ENCODE results near the gene CALHM6. TPM values are rescaled to one million over a fixed set of nuclear protein-coding genes. Genes with fewer than 3 reads are reported as not detected.

CALHM6 gene
- total and polyA plus RNA-seq, 9 of the 15 experiments (the other 6 are each of a cell fraction or from before 2014, with no cell fraction given): 0.24 TPM; not detected in 8

DNA sequence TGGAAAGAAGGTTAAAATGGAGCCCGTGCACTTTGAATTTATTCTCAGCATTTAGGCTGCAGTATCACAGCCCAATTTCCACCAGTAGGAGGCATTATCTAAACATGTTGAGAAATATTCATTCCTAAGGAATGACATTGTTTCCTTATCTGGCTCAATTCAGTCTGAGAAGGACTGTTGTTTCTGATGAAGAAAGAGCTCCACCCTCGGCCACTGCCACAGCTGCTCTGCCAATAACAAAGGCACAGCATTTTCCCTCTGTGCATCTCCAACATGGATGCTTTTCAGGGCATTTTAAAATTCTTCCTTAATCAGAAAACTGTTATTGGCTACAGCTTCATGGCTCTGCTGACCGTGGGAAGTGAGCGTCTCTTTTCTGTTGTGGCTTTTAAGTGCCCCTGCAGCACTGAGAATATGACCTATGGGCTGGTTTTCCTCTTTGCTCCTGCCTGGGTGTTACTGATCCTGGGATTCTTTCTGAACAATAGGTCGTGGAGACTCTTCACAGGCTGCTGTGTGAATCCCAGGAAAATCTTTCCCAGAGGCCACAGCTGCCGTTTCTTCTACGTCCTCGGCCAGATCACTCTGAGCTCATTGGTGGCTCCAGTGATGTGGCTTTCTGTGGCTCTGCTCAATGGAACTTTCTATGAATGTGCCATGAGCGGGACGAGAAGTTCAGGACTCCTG, 50.4 kb downstream of the CALHM6 start, which contains the start of gene CALHM5 (continued):
- TF ChIP-seq, protein P1, sequence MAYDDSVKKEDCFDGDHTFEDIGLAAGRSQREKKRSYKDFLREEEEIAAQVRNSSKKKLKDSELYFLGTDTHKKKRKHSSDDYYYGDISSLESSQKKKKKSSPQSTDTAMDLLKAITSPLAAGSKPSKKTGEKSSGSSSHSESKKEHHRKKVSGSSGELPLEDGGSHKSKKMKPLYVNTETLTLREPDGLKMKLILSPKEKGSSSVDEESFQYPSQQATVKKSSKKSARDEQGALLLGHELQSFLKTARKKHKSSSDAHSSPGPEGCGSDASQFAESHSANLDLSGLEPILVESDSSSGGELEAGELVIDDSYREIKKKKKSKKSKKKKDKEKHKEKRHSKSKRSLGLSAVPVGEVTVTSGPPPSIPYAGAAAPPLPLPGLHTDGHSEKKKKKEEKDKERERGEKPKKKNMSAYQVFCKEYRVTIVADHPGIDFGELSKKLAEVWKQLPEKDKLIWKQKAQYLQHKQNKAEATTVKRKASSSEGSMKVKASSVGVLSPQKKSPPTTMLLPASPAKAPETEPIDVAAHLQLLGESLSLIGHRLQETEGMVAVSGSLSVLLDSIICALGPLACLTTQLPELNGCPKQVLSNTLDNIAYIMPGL (CRISPR knock-in tag; IDR thresholded peaks at IDR 0.05): no peak
- TF ChIP-seq, protein P2, sequence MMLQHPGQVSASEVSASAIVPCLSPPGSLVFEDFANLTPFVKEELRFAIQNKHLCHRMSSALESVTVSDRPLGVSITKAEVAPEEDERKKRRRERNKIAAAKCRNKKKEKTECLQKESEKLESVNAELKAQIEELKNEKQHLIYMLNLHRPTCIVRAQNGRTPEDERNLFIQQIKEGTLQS (IDR thresholded peaks at IDR 0.05): peak; percentile 65
- TF ChIP-seq, protein P2 (CRISPR knock-in tag; conservative IDR thresholded peaks at IDR 0.05): no peak
- TF ChIP-seq FOXO4 (CRISPR knock-in tag; IDR thresholded peaks at IDR 0.05): no peak
- TF ChIP-seq BDP1 (IDR thresholded peaks at IDR 0.05; ENCODE audit: insufficient read depth, insufficient read length): no peak
- no peak for TF ChIP-seq U2AF2 (optimal IDR thresholded peaks at IDR 0.05; ENCODE audit: low read depth, low read length)
- peak; percentile 8 for TF ChIP-seq DACH1 (IDR thresholded peaks at IDR 0.05; ENCODE audit: partially characterized antibody)
- peak; percentile 74 to 85 for TF ChIP-seq RAD21 (CRISPR knock-in tag; conservative IDR thresholded peaks at IDR 0.05 in 1 of 2, IDR thresholded peaks at IDR 0.05 in 1 of 2)
- no peak for TF ChIP-seq THAP12 (CRISPR knock-in tag; IDR thresholded peaks at IDR 0.05)
- 0 out of 2 replicates have a peak, but pooled peaks have one; percentile 31 for TF ChIP-seq SP1 (CRISPR knock-in tag; IDR thresholded peaks at IDR 0.05)
- no peak for TF ChIP-seq PHTF2 (CRISPR knock-in tag; IDR thresholded peaks at IDR 0.05)
- TF ChIP-seq, protein P3, sequence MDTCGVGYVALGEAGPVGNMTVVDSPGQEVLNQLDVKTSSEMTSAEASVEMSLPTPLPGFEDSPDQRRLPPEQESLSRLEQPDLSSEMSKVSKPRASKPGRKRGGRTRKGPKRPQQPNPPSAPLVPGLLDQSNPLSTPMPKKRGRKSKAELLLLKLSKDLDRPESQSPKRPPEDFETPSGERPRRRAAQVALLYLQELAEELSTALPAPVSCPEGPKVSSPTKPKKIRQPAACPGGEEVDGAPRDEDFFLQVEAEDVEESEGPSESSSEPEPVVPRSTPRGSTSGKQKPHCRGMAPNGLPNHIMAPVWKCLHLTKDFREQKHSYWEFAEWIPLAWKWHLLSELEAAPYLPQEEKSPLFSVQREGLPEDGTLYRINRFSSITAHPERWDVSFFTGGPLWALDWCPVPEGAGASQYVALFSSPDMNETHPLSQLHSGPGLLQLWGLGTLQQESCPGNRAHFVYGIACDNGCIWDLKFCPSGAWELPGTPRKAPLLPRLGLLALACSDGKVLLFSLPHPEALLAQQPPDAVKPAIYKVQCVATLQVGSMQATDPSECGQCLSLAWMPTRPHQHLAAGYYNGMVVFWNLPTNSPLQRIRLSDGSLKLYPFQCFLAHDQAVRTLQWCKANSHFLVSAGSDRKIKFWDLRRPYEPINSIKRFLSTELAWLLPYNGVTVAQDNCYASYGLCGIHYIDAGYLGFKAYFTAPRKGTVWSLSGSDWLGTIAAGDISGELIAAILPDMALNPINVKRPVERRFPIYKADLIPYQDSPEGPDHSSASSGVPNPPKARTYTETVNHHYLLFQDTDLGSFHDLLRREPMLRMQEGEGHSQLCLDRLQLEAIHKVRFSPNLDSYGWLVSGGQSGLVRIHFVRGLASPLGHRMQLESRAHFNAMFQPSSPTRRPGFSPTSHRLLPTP (IDR thresholded peaks at IDR 0.05; ENCODE audit: borderline replicate concordance, extremely low read depth, insufficient read length): no peak
- TF ChIP-seq, protein P4, sequence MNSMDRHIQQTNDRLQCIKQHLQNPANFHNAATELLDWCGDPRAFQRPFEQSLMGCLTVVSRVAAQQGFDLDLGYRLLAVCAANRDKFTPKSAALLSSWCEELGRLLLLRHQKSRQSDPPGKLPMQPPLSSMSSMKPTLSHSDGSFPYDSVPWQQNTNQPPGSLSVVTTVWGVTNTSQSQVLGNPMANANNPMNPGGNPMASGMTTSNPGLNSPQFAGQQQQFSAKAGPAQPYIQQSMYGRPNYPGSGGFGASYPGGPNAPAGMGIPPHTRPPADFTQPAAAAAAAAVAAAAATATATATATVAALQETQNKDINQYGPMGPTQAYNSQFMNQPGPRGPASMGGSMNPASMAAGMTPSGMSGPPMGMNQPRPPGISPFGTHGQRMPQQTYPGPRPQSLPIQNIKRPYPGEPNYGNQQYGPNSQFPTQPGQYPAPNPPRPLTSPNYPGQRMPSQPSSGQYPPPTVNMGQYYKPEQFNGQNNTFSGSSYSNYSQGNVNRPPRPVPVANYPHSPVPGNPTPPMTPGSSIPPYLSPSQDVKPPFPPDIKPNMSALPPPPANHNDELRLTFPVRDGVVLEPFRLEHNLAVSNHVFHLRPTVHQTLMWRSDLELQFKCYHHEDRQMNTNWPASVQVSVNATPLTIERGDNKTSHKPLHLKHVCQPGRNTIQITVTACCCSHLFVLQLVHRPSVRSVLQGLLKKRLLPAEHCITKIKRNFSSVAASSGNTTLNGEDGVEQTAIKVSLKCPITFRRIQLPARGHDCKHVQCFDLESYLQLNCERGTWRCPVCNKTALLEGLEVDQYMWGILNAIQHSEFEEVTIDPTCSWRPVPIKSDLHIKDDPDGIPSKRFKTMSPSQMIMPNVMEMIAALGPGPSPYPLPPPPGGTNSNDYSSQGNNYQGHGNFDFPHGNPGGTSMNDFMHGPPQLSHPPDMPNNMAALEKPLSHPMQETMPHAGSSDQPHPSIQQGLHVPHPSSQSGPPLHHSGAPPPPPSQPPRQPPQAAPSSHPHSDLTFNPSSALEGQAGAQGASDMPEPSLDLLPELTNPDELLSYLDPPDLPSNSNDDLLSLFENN (IDR thresholded peaks at IDR 0.05; ENCODE audit: low read depth in 2 of 2, low read length in 2 of 2): no peak
